ENCODE results near the gene SPON1. TPM values are rescaled to one million over a fixed set of nuclear protein-coding genes. Genes with fewer than 3 reads are reported as not detected.

SPON1 gene
- total RNA-seq, 1 experiment from 2014 or later, result 0.20 TPM

- Histone ChIP-seq H4K20me1 (ENCODE audit: control insufficient read depth, insufficient read depth, insufficient read length) (no peaks in the 10 kb centered on the region), H2BK120ac (ENCODE audit: low read depth, low read length, poor library complexity, severe bottlenecking) (no peak overlapping the region), H2AK5ac (ENCODE audit: insufficient read length, low read length) (no peak overlapping the region), H2AFZ (ENCODE audit: low read length) (no peak overlapping the region), H3K27ac (ENCODE audit: insufficient read length, low read depth, low read length) (no peak overlapping the region), H2BK20ac (ENCODE audit: low read depth, low read length, poor library complexity, severe bottlenecking) (no peak overlapping the region), H4K8ac (replicated peaks; ENCODE audit: insufficient read length, low read depth, low read length) (no peak overlapping the region), H2BK5ac (ENCODE audit: insufficient read length, low read length) (no peak overlapping the region), H4K5ac (ENCODE audit: insufficient read length, low read depth, low read length) (no peak overlapping the region), H2BK12ac (ENCODE audit: insufficient read length, low read depth, low read length) (no peak overlapping the region), H3T11ph (ENCODE audit: low read length) (no peak overlapping the region), H3K4me1 (ENCODE audit: insufficient read depth, low read length) (peaks cover 10% of the 10 kb centered on the region; the same call in 1 of the 2 replicates), H3K23me2 (ENCODE audit: insufficient read length, low read depth, low read length, poor library complexity, severe bottlenecking) (no peaks in the 10 kb centered on the region), H3K79me1 (ENCODE audit: insufficient read depth, low read depth, low read length, poor library complexity, severe bottlenecking) (no peaks in the 10 kb centered on the region), H3K79me2 (ENCODE audit: insufficient read depth, low read length) (no peaks in the 10 kb centered on the region), H3K27me3 (ENCODE audit: insufficient read depth, low read length) (no peaks in the 10 kb centered on the region), H3K18ac (ENCODE audit: insufficient read length, low read depth, low read length) (no peak overlapping the region), H2BK15ac (ENCODE audit: low read depth, low read length) (no peak overlapping the region), H4K91ac (ENCODE audit: insufficient read length, low read depth, low read length) (no peak overlapping the region), H3K23ac (ENCODE audit: insufficient read length, low read depth, low read length) (no peak overlapping the region), H3K56ac (ENCODE audit: insufficient read length, low read depth, low read length) (no peak overlapping the region), H3K14ac (ENCODE audit: insufficient read depth, low read length) (no peak overlapping the region), H3K9ac (ENCODE audit: extremely low read depth, insufficient read length, low read length) (no peak overlapping the region), H3K9me3 (ENCODE audit: control insufficient read depth, low read depth, low read length) (no peaks in the 10 kb centered on the region), H3K4ac (ENCODE audit: low read depth, low read length) (no peak overlapping the region), H3K4me2 (ENCODE audit: insufficient read depth, insufficient read length, low read length) (peak overlapping the region; percentile 27)
- H3K27me3 Mint-ChIP-seq (ENCODE audit: low read depth), result peaks cover 8% of the 10 kb centered on the region
- TF ChIP-seq, protein P1, sequence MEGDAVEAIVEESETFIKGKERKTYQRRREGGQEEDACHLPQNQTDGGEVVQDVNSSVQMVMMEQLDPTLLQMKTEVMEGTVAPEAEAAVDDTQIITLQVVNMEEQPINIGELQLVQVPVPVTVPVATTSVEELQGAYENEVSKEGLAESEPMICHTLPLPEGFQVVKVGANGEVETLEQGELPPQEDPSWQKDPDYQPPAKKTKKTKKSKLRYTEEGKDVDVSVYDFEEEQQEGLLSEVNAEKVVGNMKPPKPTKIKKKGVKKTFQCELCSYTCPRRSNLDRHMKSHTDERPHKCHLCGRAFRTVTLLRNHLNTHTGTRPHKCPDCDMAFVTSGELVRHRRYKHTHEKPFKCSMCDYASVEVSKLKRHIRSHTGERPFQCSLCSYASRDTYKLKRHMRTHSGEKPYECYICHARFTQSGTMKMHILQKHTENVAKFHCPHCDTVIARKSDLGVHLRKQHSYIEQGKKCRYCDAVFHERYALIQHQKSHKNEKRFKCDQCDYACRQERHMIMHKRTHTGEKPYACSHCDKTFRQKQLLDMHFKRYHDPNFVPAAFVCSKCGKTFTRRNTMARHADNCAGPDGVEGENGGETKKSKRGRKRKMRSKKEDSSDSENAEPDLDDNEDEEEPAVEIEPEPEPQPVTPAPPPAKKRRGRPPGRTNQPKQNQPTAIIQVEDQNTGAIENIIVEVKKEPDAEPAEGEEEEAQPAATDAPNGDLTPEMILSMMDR (conservative IDR thresholded peaks at IDR 0.05), result no peak
- peak overlapping the region in 2 of 3 experiments; percentile 10 to 73; a peak in 3 of 7 replicates for H3K27ac Mint-ChIP-seq
- H3K4me3 Mint-ChIP-seq, result peak overlapping the region; percentile 44 to 60
- DNase-seq, result no peak
- no CpG with 5 or more reads among the region's 11 CpGs for WGBS (ENCODE audit: extremely low coverage, insufficient read length, low lambda C conversion rate)
- H3K4me1 Mint-ChIP-seq, result peaks cover 45 to 50% of the 10 kb centered on the region in 2 experiments
- H3K36me3 Mint-ChIP-seq (ENCODE audit: insufficient read depth in 1 of 3, low read depth in 3 of 3), result peaks cover 0 to 9% (median 0%) of the 10 kb centered on the region in 3 experiments; a peak in 3 of 7 replicates
- H3K9me3 Mint-ChIP-seq, result peaks cover 3 to 4% of the 10 kb centered on the region in 2 experiments; a peak in 4 of 5 replicates
Measured at GRCh38 chr11:14229472-14229871, 266.9 kb downstream of the SPON1 start.

All from H9 (cell line).